Rectal smooth muscle tissue (tissue), 1 donor: ENCODE results near the gene BAD.
A peak's percentile ranks its signal among the peaks of the same experiment; 100 is the strongest.
"Not testable (repeated sequence)": the region's sequence is repeated elsewhere in the genome, so short reads cannot be mapped to it uniquely, and the experiment has no call there.

ENCODE experiments used
- H3K27ac ChIP-seq: one replicate; pipeline ENCODE4 v1.7.0; 2013; ENCODE audit warnings: low read depth, low read length, inconsistent platforms
- H3K27me3 ChIP-seq: one replicate; pipeline ENCODE4 v1.7.0; 2013; ENCODE audit warnings: low read length; ENCODE audit not compliant: control insufficient read depth, insufficient read depth
- H3K36me3 ChIP-seq: one replicate; pipeline ENCODE4 v1.7.0; 2013; ENCODE audit warnings: low read length; ENCODE audit not compliant: control insufficient read depth, insufficient read depth
- H3K4me1 ChIP-seq: one replicate; pipeline ENCODE4 v1.7.0; 2013; ENCODE audit warnings: low read length; ENCODE audit not compliant: control insufficient read depth, insufficient read depth
- H3K4me3 ChIP-seq: one replicate; pipeline ENCODE4 v1.7.0; 2013; ENCODE audit warnings: low read length
- H3K9ac ChIP-seq: one replicate; pipeline ENCODE4 v1.7.0; 2013; ENCODE audit warnings: low read length

BAD gene

GRCh38 chr11:64307795-64308194 is 23.3 kb upstream of the BAD start:
- not testable (repeated sequence) for H3K9ac ChIP-seq, H3K4me3 ChIP-seq, H3K27me3 ChIP-seq, H3K27ac ChIP-seq, H3K36me3 ChIP-seq, H3K4me1 ChIP-seq

GRCh38 chr11:64306876-64307622 is 22.6 kb upstream of the BAD start:
- no peak overlapping the region for H3K27ac ChIP-seq
- H3K27me3 ChIP-seq = no peaks in the 10 kb centered on the region
- peaks cover 6% of the 10 kb centered on the region for H3K4me1 ChIP-seq
- H3K4me3 ChIP-seq = peak overlapping the region; percentile 86
- no peaks in the 10 kb centered on the region for H3K36me3 ChIP-seq
- H3K9ac ChIP-seq = no peak overlapping the region

- H3K36me3 ChIP-seq = no peaks in the 10 kb centered on the region
- peak overlapping the region; percentile 86 for H3K4me3 ChIP-seq
- peak overlapping the region; percentile 79 for H3K27ac ChIP-seq
- peak overlapping the region; percentile 19 for H3K9ac ChIP-seq
- H3K4me1 ChIP-seq = peaks cover 6% of the 10 kb centered on the region
- peaks cover 2% of the 10 kb centered on the region for H3K27me3 ChIP-seq
These were observed 22.1 kb upstream of the BAD start for GRCh38 chr11:64306563-64306875.

- H3K36me3 ChIP-seq = no peaks in the 10 kb centered on the region
- H3K27me3 ChIP-seq = peaks cover 2% of the 10 kb centered on the region
- peak overlapping the region; percentile 85 for H3K9ac ChIP-seq
- H3K4me1 ChIP-seq = peaks cover 6% of the 10 kb centered on the region
- H3K27ac ChIP-seq = peak overlapping the region; percentile 79
- H3K4me3 ChIP-seq = peak overlapping the region; percentile 86
These were observed 21.5 kb upstream of the BAD start for GRCh38 chr11:64305691-64306562.

- peak within 1 kb of the TSS; percentile 85 for H3K9ac ChIP-seq
- H3K4me1 ChIP-seq = peaks cover 8% of the 10 kb centered on the region
- H3K36me3 ChIP-seq = no peaks in the 10 kb centered on the region
- peaks cover 10% of the 10 kb centered on the region for H3K27me3 ChIP-seq
- peak within 1 kb of the TSS; percentile 99 for H3K27ac ChIP-seq
- peak within 1 kb of the TSS; percentile 86 for H3K4me3 ChIP-seq
These were observed 20.7 kb upstream of the BAD start, which contains the start of gene ESRRA for GRCh38 chr11:64305075-64305690. Gene ESRRA, plus strand, starts transcription at chr11:64305524. Its CDS starts 1,656 bp downstream, at chr11:64307180.

GRCh38 chr11:64304316-64305072 is 20.0 kb upstream of the BAD start:
- peak overlapping the region; percentile 66 for H3K9ac ChIP-seq
- H3K4me3 ChIP-seq = peak overlapping the region; percentile 86
- peaks cover 8% of the 10 kb centered on the region for H3K4me1 ChIP-seq
- H3K36me3 ChIP-seq = no peaks in the 10 kb centered on the region
- H3K27me3 ChIP-seq = peaks cover 17% of the 10 kb centered on the region
- H3K27ac ChIP-seq = peak overlapping the region; percentile 99

- peak overlapping the region; percentile 86 for H3K4me3 ChIP-seq
- H3K9ac ChIP-seq = peak overlapping the region; percentile 11
- peaks cover 11% of the 10 kb centered on the region for H3K4me1 ChIP-seq
These were observed 19.5 kb upstream of the BAD start for GRCh38 chr11:64304032-64304315.

GRCh38 chr11:64303109-64304031 is 18.9 kb upstream of the BAD start:
- H3K27ac ChIP-seq = peak overlapping the region; percentile 99
- H3K27me3 ChIP-seq = peaks cover 19% of the 10 kb centered on the region
- no peaks in the 10 kb centered on the region for H3K36me3 ChIP-seq
- peak overlapping the region; percentile 86 for H3K4me3 ChIP-seq
- peak overlapping the region; percentile 11 for H3K9ac ChIP-seq
- peaks cover 11% of the 10 kb centered on the region for H3K4me1 ChIP-seq

More at GRCh38 chr11:64304032-64304315, 19.5 kb upstream of the BAD start:
- Histone ChIP-seq H3K27ac (peak overlapping the region; percentile 99), H3K36me3 (no peaks in the 10 kb centered on the region), H3K27me3 (peaks cover 18% of the 10 kb centered on the region)

- H3K27ac ChIP-seq = no peak within 1 kb of the TSS
- no peaks in the 10 kb centered on the region for H3K36me3 ChIP-seq
- H3K9ac ChIP-seq = no peak within 1 kb of the TSS
- H3K4me3 ChIP-seq = peak within 1 kb of the TSS; percentile 52
- peaks cover 42% of the 10 kb centered on the region for H3K27me3 ChIP-seq
- peaks cover 11% of the 10 kb centered on the region for H3K4me1 ChIP-seq
These were observed 15.6 kb upstream of the BAD start, which contains the start of gene CATSPERZ for GRCh38 chr11:64299847-64300648. Gene CATSPERZ, plus strand, starts transcription at chr11:64300358. Its CDS starts 53 bp downstream, at chr11:64300411.

- H3K9ac ChIP-seq = no peak overlapping the region
- H3K27me3 ChIP-seq = peaks cover 42% of the 10 kb centered on the region
- H3K4me1 ChIP-seq = peaks cover 10% of the 10 kb centered on the region
- peak overlapping the region; percentile 52 for H3K4me3 ChIP-seq
- H3K27ac ChIP-seq = no peak overlapping the region
- no peaks in the 10 kb centered on the region for H3K36me3 ChIP-seq
These were observed 14.7 kb upstream of the BAD start for GRCh38 chr11:64298966-64299846.
